Erythroblast (primary cell): ENCODE measurements around the gene DOC2B.

Source experiments
- GATA1 ChIP-seq: IDR thresholded peaks from 2 replicates; pipeline ENCODE4 v1.6.1; 2011; ENCODE audit warnings: low read depth, mild to moderate bottlenecking, control low read depth, low read length, moderate library complexity
- POLR2A ChIP-seq: IDR thresholded peaks from 2 replicates; pipeline ENCODE4 v1.6.1; 2011; ENCODE audit warnings: mild to moderate bottlenecking, low read length

GRCh38 chr17:177155-177554, 4.3 kb downstream of the DOC2B start:
- TF ChIP-seq POLR2A (no peak), GATA1 (no peak)
